SK-N-SH treated with all-trans-retinoic acid at 6 μM for 48 hours (cell line): Measurements from ENCODE around the gene ROM1.
A peak's percentile ranks its signal among the peaks of the same experiment; 100 is the strongest.

Experiments used
- ATAC-seq: fragments of 200-7000 bp; cut with Tn5 transposase; 3 replicates; pipeline ENCODE4 v1.9.1; 2020; ENCODE audit warnings: mild to moderate bottlenecking, moderate library complexity
- ARNTL ChIP-seq: fragments of 450-650 bp; formaldehyde crosslinking; IDR thresholded peaks from 2 replicates; pipeline ENCODE4 v1.5.0; 2020; ENCODE audit warnings: low read depth, mild to moderate bottlenecking, moderate library complexity, borderline replicate concordance
- BACH2 ChIP-seq: fragments of 250-450 bp; sonication (Bioruptor Pico); IDR thresholded peaks from 2 replicates; pipeline ENCODE4 v1.9.0; 2021; ENCODE audit warnings: mild to moderate bottlenecking, borderline replicate concordance
- CSDC2 ChIP-seq: fragments of 250-450 bp; sonication (Bioruptor Pico); IDR thresholded peaks from 2 replicates; pipeline ENCODE4 v1.5.0; 2020; ENCODE audit warnings: mild to moderate bottlenecking, moderate library complexity
- CSRNP3 ChIP-seq: fragments of 250-450 bp; sonication (Bioruptor Pico); IDR thresholded peaks from 2 replicates; pipeline ENCODE4 v1.5.1; 2021; ENCODE audit warnings: mild to moderate bottlenecking, moderate library complexity
- ESRRG ChIP-seq: fragments of 250-450 bp; sonication (Bioruptor Pico); IDR thresholded peaks from 2 replicates; pipeline ENCODE4 v1.6.1; 2021; ENCODE audit warnings: mild to moderate bottlenecking
- GLIS3 ChIP-seq: fragments of 250-450 bp; sonication (Bioruptor Pico); IDR thresholded peaks from 2 replicates; pipeline ENCODE4 v1.5.0; 2020; ENCODE audit warnings: mild to moderate bottlenecking, moderate library complexity
- ISL1 ChIP-seq: fragments of 250-450 bp; sonication (Bioruptor Pico); IDR thresholded peaks from 2 replicates; pipeline ENCODE4 v2.1.2; 2022; ENCODE audit warnings: mild to moderate bottlenecking, moderate library complexity
- POU6F1 ChIP-seq: fragments of 250-450 bp; sonication (Bioruptor Pico); IDR thresholded peaks from 2 replicates; pipeline ENCODE4 v1.8.0; 2021; ENCODE audit warnings: low read depth, mild to moderate bottlenecking, moderate library complexity, borderline replicate concordance
- PPARA ChIP-seq: fragments of 250-450 bp; sonication (Bioruptor Pico); IDR thresholded peaks from 2 replicates; pipeline ENCODE4 v1.5.0; 2020; ENCODE audit warnings: mild to moderate bottlenecking, borderline replicate concordance
- RARB ChIP-seq: fragments of 250-450 bp; sonication (Bioruptor Pico); IDR thresholded peaks from 2 replicates; pipeline ENCODE4 v1.8.0; 2021; ENCODE audit warnings: mild to moderate bottlenecking, moderate library complexity
- SNAI2 ChIP-seq: fragments of 250-450 bp; sonication (Bioruptor Pico); IDR thresholded peaks from 2 replicates; pipeline ENCODE4 v1.5.0; 2020; ENCODE audit warnings: mild to moderate bottlenecking, moderate library complexity
- TCF4 ChIP-seq: fragments of 250-450 bp; sonication (Bioruptor Pico); IDR thresholded peaks from 2 replicates; pipeline ENCODE4 v1.8.0; 2021; ENCODE audit warnings: mild to moderate bottlenecking, moderate library complexity, borderline replicate concordance
- TOX ChIP-seq: fragments of 250-450 bp; sonication (Bioruptor Pico); IDR thresholded peaks from 2 replicates; pipeline ENCODE4 v1.8.0; 2021; ENCODE audit warnings: mild to moderate bottlenecking, moderate library complexity, borderline replicate concordance
- ZC3H10 ChIP-seq: fragments of 250-450 bp; sonication (Bioruptor Pico); IDR thresholded peaks from 2 replicates; pipeline ENCODE4 v1.5.1; 2021; ENCODE audit warnings: mild to moderate bottlenecking, moderate library complexity
- ZFP3 ChIP-seq: fragments of 250-450 bp; sonication (Bioruptor Pico); IDR thresholded peaks from 2 replicates; pipeline ENCODE4 v1.5.0; 2020; ENCODE audit warnings: mild to moderate bottlenecking, moderate library complexity
- ZFP30 ChIP-seq: fragments of 450-650 bp; formaldehyde crosslinking; IDR thresholded peaks from 2 replicates; pipeline ENCODE4 v1.5.0; 2022; ENCODE audit warnings: mild to moderate bottlenecking, moderate library complexity
- ZNF565 ChIP-seq: fragments of 450-650 bp; formaldehyde crosslinking; conservative IDR thresholded peaks from 2 replicates; pipeline ENCODE4 v1.5.0; 2020; ENCODE audit warnings: low read depth, mild to moderate bottlenecking, moderate library complexity
- ZNF70 ChIP-seq: fragments of 450-650 bp; formaldehyde crosslinking; IDR thresholded peaks from 2 replicates; pipeline ENCODE4 v1.5.0; 2020; ENCODE audit warnings: mild to moderate bottlenecking, moderate library complexity
- ZNF8 ChIP-seq: fragments of 450-650 bp; formaldehyde crosslinking; IDR thresholded peaks from 2 replicates; pipeline ENCODE4 v1.5.0; 2020; ENCODE audit warnings: mild to moderate bottlenecking, moderate library complexity

ROM1 gene

GRCh38 chr11:62652161-62653006, 39.3 kb downstream of the ROM1 start (continued):
- TF ChIP-seq POU6F1 (CRISPR knock-in tag) (no peak), PPARA (CRISPR knock-in tag) (no peak), CSRNP3 (no peak), ISL1 (CRISPR knock-in tag) (no peak), BACH2 (no peak), ESRRG (CRISPR knock-in tag) (no peak)

- ATAC-seq = no peak
These were observed 41.2 kb downstream of the ROM1 start for GRCh38 chr11:62654297-62654696.

GRCh38 chr11:62656796-62657429, 43.9 kb downstream of the ROM1 start:
- TF ChIP-seq SNAI2 (CRISPR knock-in tag) (no peak), ZFP30 (CRISPR knock-in tag) (no peak), TOX (CRISPR knock-in tag) (no peak), POU6F1 (CRISPR knock-in tag) (no peak), PPARA (CRISPR knock-in tag) (no peak), ESRRG (CRISPR knock-in tag) (no peak), ARNTL (CRISPR knock-in tag) (no peak), ISL1 (CRISPR knock-in tag) (no peak), ZC3H10 (CRISPR knock-in tag) (no peak), TCF4 (CRISPR knock-in tag) (no peak), CSDC2 (CRISPR knock-in tag) (no peak), ZNF565 (CRISPR knock-in tag) (no peak), GLIS3 (CRISPR knock-in tag) (no peak), RARB (no peak), ZNF8 (CRISPR knock-in tag) (no peak)
- ATAC-seq = no peak

More at GRCh38 chr11:62654297-62654696, 41.2 kb downstream of the ROM1 start:
- TF ChIP-seq TCF4 (CRISPR knock-in tag) = no peak
- TF ChIP-seq ZNF565 (CRISPR knock-in tag) = no peak
- no peak for TF ChIP-seq ZNF70 (CRISPR knock-in tag)
- no peak for TF ChIP-seq ZFP3 (CRISPR knock-in tag)
- no peak for TF ChIP-seq BACH2
- TF ChIP-seq ZC3H10 (CRISPR knock-in tag) = no peak

- no peak for TF ChIP-seq TOX (CRISPR knock-in tag)
- no peak for TF ChIP-seq PPARA (CRISPR knock-in tag)
- TF ChIP-seq SNAI2 (CRISPR knock-in tag) = no peak
- TF ChIP-seq ZNF565 (CRISPR knock-in tag) = no peak
- TF ChIP-seq CSRNP3 = no peak
- TF ChIP-seq BACH2 = no peak
- no peak for TF ChIP-seq CSDC2 (CRISPR knock-in tag)
- no peak for TF ChIP-seq GLIS3 (CRISPR knock-in tag)
- TF ChIP-seq ZFP3 (CRISPR knock-in tag) = no peak
- peak; percentile 65 for ATAC-seq
These were observed 51.5 kb downstream of the ROM1 start for GRCh38 chr11:62664405-62665074.
